SU-DHL-6 (cell line): Measurements from ENCODE around the gene PTPRA.

ENCODE experiments used
- H2AFZ ChIP-seq: fragments of 200-600 bp; sonication (generic); 2 replicates; pipeline ENCODE4 v1.6.1; 2014; ENCODE audit warnings: low read depth, mild to moderate bottlenecking, moderate library complexity, mixed read lengths, antibody characterized with exemption, low read length; ENCODE audit not compliant: severe bottlenecking
- H3F3A ChIP-seq: fragments of 200-600 bp; shearing (Covaris generic); 2 replicates; pipeline ENCODE4 v1.6.0; 2016; ENCODE audit warnings: antibody characterized with exemption, mild to moderate bottlenecking; ENCODE audit not compliant: insufficient read depth
- H3K27ac ChIP-seq: fragments of 200-600 bp; sonication (generic); 2 replicates; pipeline ENCODE4 v1.5.1; 2016; ENCODE audit warnings: low read depth, mild to moderate bottlenecking, low read length, moderate library complexity, mixed read lengths
- H3K27me3 ChIP-seq: fragments of 200-600 bp; sonication (generic), shearing (Covaris generic); 2 replicates; pipeline ENCODE4 v1.6.0; 2014; ENCODE audit warnings: mild to moderate bottlenecking, low read length
- H3K36me3 ChIP-seq: fragments of 200-600 bp; sonication (generic); 2 replicates; pipeline ENCODE4 v1.6.1; 2014; ENCODE audit warnings: mild to moderate bottlenecking, low read length, mixed read lengths
- H3K4me2 ChIP-seq: fragments of 300-600, 200-600 bp; shearing (Covaris generic), sonication (generic); 2 replicates; pipeline ENCODE4 v1.6.0; 2014; ENCODE audit warnings: low read length, low read depth, mild to moderate bottlenecking; ENCODE audit not compliant: poor library complexity, severe bottlenecking
- H3K4me3 ChIP-seq: fragments of 200-600 bp; sonication (generic); 2 replicates; pipeline ENCODE4 v1.5.1; 2014; ENCODE audit warnings: antibody characterized with exemption, low read length, mild to moderate bottlenecking, mixed read lengths; ENCODE audit not compliant: insufficient read depth, poor library complexity, severe bottlenecking
- H3K79me2 ChIP-seq: fragments of 200-600 bp; sonication (generic); 2 replicates; pipeline ENCODE4 v1.6.1; 2014; ENCODE audit warnings: mild to moderate bottlenecking, low read length, moderate library complexity; ENCODE audit not compliant: insufficient read depth
- H3K9ac ChIP-seq: fragments of 200-600 bp; sonication (generic); 2 replicates; pipeline ENCODE4 v1.7.0; 2014; ENCODE audit warnings: mild to moderate bottlenecking, low read length
- H3K9me2 ChIP-seq: fragments of 200-600 bp; sonication (generic); replicated peaks from 2 replicates; pipeline ENCODE4 v1.6.1; 2014; ENCODE audit warnings: low read length; ENCODE audit not compliant: insufficient read depth
- H3K9me3 ChIP-seq: fragments of 200-600 bp; sonication (generic); 2 replicates; pipeline ENCODE4 v1.6.1; 2014; ENCODE audit warnings: low read length, mixed read lengths; ENCODE audit not compliant: insufficient read depth
- H4K20me1 ChIP-seq: fragments of 200-600 bp; sonication (generic); 2 replicates; pipeline ENCODE4 v1.6.1; 2014; ENCODE audit warnings: low read depth, mild to moderate bottlenecking, antibody characterized with exemption, low read length, moderate library complexity, mixed read lengths
- EZH2phosphoT487 ChIP-seq: fragments of 200-600 bp; sonication (generic), shearing (Covaris generic); conservative IDR thresholded peaks from 2 replicates; pipeline ENCODE4 v1.6.1; 2018; ENCODE audit warnings: mild to moderate bottlenecking, antibody characterized with exemption, low read length, moderate library complexity, mixed read lengths
- TF ChIP-seq, protein P1 (sequence below): fragments of 200-600 bp; sonication (generic); IDR thresholded peaks from one replicate; pipeline ENCODE4 v1.5.1; 2017; ENCODE audit warnings: antibody characterized with exemption, mild to moderate bottlenecking, low read length, moderate library complexity; ENCODE audit not compliant: insufficient read depth, poor library complexity, severe bottlenecking

Gene PTPRA

DNA sequence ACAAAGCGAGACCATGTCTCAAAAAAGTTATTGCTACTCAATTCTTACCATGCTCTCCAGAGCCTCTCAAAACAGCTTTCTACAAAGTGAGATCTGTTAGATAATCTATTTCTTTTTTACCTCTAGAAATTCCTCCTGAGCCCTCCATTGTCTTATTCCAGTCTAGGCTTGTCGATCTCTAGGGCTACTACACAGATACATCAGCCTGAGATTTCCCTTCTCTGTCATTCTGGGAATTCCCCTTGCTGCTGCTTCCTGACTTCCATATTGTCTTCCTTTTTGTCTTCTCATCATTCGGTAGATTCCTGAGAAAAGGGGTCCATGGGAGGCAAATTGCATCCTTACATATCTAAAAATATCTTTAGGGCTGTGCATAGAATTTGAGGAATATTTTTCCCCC, 94.6 kb downstream of the PTPRA start:
- Histone ChIP-seq H3K4me2 (no peak overlapping the region), H3K36me3 (peaks cover 6% of the 10 kb centered on the region; the same call in 1 of the 2 replicates), H3K4me3 (no peak overlapping the region), H3K9me2 (no peaks in the 10 kb centered on the region), H3F3A (peaks cover 5% of the 10 kb centered on the region; the same call in 1 of the 2 replicates), H4K20me1 (no peaks in the 10 kb centered on the region), H3K27me3 (no peaks in the 10 kb centered on the region), H3K79me2 (no peaks in the 10 kb centered on the region; the same call in 1 of the 2 replicates), H3K27ac (no peak overlapping the region), H3K9ac (no peak overlapping the region), H2AFZ (no peak overlapping the region), H3K9me3 (no peaks in the 10 kb centered on the region)
- no peak for TF ChIP-seq EZH2phosphoT487
- TF ChIP-seq, protein P1, sequence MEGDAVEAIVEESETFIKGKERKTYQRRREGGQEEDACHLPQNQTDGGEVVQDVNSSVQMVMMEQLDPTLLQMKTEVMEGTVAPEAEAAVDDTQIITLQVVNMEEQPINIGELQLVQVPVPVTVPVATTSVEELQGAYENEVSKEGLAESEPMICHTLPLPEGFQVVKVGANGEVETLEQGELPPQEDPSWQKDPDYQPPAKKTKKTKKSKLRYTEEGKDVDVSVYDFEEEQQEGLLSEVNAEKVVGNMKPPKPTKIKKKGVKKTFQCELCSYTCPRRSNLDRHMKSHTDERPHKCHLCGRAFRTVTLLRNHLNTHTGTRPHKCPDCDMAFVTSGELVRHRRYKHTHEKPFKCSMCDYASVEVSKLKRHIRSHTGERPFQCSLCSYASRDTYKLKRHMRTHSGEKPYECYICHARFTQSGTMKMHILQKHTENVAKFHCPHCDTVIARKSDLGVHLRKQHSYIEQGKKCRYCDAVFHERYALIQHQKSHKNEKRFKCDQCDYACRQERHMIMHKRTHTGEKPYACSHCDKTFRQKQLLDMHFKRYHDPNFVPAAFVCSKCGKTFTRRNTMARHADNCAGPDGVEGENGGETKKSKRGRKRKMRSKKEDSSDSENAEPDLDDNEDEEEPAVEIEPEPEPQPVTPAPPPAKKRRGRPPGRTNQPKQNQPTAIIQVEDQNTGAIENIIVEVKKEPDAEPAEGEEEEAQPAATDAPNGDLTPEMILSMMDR: no peak

DNA sequence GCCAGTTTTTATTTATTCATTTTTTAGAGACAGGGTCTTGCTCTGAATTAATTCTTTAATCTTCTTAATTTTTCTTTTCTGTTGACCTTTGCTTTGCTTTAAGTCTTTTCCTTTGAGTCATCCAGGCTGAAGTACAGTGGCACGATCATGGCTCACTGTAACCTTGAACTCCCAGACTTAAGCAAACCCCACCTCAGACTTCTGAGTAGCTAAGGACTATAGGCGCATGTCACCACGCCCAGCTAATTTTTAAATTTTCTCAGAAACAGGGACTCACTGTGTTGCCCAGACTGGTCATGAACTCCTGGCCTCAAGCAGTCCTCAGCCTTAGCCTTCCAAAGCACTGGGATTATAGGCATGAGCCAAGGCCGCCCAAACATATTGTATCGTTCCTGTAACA, 98.8 kb downstream of the PTPRA start:
- Histone ChIP-seq H2AFZ (no peak overlapping the region), H4K20me1 (no peaks in the 10 kb centered on the region), H3K27ac (no peak overlapping the region), H3K4me2 (no peak overlapping the region), H3K79me2 (no peaks in the 10 kb centered on the region; the same call in 1 of the 2 replicates), H3K9me2 (no peaks in the 10 kb centered on the region), H3K4me3 (no peak overlapping the region), H3K27me3 (no peaks in the 10 kb centered on the region), H3K9me3 (no peaks in the 10 kb centered on the region), H3K36me3 (peaks cover 6% of the 10 kb centered on the region; the same call in 1 of the 2 replicates), H3F3A (peaks cover 5% of the 10 kb centered on the region; the same call in 1 of the 2 replicates), H3K9ac (no peak overlapping the region)
- TF ChIP-seq, protein P1: no peak
- no peak for TF ChIP-seq EZH2phosphoT487

DNA sequence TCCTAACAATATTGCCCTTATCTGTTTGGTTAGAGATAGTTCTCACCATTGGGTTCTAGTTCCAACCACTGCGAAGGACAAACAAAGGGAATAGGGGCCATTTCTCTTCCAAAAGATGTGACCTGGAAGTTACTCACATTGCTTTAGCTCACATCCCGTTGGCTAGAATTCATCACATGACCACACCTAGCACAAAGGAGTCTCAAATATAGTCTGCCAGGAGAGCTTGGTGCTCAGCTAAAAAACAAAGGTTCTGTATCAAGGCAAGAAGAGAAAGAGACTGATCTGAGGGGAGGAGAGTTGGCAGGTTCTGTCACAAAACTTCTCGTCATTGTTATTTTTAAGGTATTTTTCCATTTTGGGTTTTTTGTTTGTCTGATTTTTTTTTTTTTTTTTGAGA, 100.3 kb downstream of the PTPRA start:
- H3K9ac ChIP-seq: no peak overlapping the region
- H3K36me3 ChIP-seq: peaks cover 6% of the 10 kb centered on the region; the same call in 1 of the 2 replicates
- TF ChIP-seq, protein P1: no peak
- TF ChIP-seq EZH2phosphoT487: no peak
- no peak overlapping the region for H3K27ac ChIP-seq
- no peaks in the 10 kb centered on the region for H3K9me2 ChIP-seq
- H3K27me3 ChIP-seq: no peaks in the 10 kb centered on the region
- no peak overlapping the region for H3K4me3 ChIP-seq
- no peak overlapping the region for H2AFZ ChIP-seq
- no peaks in the 10 kb centered on the region for H4K20me1 ChIP-seq
- no peaks in the 10 kb centered on the region for H3K9me3 ChIP-seq
- no peak overlapping the region for H3K4me2 ChIP-seq
- peaks cover 5% of the 10 kb centered on the region; the same call in 1 of the 2 replicates for H3F3A ChIP-seq
- H3K79me2 ChIP-seq: no peaks in the 10 kb centered on the region; the same call in 1 of the 2 replicates
